ENCODE measurements around the gene CYP11A1. TPM values are rescaled to one million over a fixed set of nuclear protein-coding genes. Genes with fewer than 3 reads are reported as not detected.

The CYP11A1 gene
- total RNA-seq: 1 to 10 TPM in 4 of 6 donors, under 1 TPM in 1, not detected in 1; 0.91 to 8.4 (median 1.1) TPM

DNA sequence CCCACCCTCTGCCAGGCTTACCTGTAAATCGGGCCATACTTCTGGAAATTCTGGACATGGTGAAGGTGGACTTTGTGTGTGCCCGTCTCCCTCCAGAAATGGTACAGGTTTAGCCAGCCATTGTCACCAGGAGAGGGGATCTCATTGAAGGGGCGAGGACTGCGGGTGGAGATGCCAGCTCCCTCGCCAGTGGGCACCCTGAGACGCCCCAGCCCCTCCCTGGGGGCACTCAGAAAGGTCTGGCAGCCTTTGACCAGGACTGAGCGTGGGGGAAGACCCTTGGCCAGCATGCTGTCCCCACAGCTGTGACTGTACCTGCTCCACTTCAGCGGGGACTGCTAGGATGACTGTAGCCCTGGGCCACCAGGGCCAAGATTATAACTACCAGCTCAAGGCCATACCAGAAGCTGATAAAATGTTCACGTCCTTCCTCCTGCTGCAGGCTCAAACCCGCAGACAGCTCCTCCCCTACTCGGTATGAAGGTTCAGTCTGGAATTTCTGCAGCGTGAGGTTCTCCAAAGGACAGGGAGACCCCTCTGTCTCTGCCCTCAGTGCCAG lies at the start of gene CYP11A1:
TSS of gene CYP11A1 (minus strand) at position 351 of the 559 bp plus-strand sequence. CDS start at position 290, 61 bp downstream.
- Histone ChIP-seq H3K9me3 (no peaks in the 10 kb centered on the region), H3K4me1 (peaks cover 0 to 17% (median 11%) of the 10 kb centered on the region in 4 donors), H3K27me3 (no peaks in the 10 kb centered on the region), H3K36me3 (no peaks in the 10 kb centered on the region), H3K27ac (no peak within 1 kb of the TSS), H3K4me3 (peak within 1 kb of the TSS in 1 of 4 donors; percentile 69)
- DNase-seq (no peak), ATAC-seq (ENCODE audit: low FRiP score in 2 of 2) (no peak)
- TF ChIP-seq POLR2AphosphoS5 (IDR thresholded peaks at IDR 0.05) (no peak), POLR2A (IDR thresholded peaks at IDR 0.05) (no peak), EP300 (IDR thresholded peaks at IDR 0.05) (no peak)
- TF ChIP-seq, protein P1, sequence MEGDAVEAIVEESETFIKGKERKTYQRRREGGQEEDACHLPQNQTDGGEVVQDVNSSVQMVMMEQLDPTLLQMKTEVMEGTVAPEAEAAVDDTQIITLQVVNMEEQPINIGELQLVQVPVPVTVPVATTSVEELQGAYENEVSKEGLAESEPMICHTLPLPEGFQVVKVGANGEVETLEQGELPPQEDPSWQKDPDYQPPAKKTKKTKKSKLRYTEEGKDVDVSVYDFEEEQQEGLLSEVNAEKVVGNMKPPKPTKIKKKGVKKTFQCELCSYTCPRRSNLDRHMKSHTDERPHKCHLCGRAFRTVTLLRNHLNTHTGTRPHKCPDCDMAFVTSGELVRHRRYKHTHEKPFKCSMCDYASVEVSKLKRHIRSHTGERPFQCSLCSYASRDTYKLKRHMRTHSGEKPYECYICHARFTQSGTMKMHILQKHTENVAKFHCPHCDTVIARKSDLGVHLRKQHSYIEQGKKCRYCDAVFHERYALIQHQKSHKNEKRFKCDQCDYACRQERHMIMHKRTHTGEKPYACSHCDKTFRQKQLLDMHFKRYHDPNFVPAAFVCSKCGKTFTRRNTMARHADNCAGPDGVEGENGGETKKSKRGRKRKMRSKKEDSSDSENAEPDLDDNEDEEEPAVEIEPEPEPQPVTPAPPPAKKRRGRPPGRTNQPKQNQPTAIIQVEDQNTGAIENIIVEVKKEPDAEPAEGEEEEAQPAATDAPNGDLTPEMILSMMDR (IDR thresholded peaks at IDR 0.05): no peak
- WGBS, 2 donors: 86 to 89% methylated on average over 6 to 12 of the region's 12 CpGs

DNA sequence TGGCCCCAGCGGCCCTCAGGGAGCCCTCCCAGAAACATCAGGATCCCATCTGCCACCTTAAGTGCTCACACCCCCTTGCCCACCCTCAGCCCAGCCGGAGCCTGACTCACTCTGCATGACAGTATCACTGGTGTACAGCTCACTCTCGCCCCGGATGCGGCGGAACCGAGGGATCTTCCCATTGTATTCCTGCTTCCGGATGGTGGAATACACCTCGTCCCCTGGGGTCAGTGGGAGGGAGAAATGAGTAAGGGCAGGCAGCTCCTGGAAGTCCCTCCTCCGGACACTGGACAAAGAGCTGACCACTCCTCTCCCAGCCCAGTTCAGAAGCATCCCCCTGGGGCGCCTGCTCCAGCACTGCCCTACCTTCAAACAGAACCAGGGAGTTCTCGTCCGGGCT lies 49.8 kb upstream of the CYP11A1 start:
- WGBS, 2 donors: 70 to 96% methylated on average over 9 to 13 of the region's 13 CpGs
- H3K36me3 ChIP-seq: peaks cover 0 to 18% (median 1%) of the 10 kb centered on the region in 4 donors
- no peaks in the 10 kb centered on the region for H3K9me3 ChIP-seq
- H3K4me1 ChIP-seq: peaks cover 0 to 7% (median 3%) of the 10 kb centered on the region in 4 donors
- DNase-seq (no peak), ATAC-seq (ENCODE audit: low FRiP score in 2 of 2) (peak in 1 of 2 donors; percentile 64)
- TF ChIP-seq EP300 (IDR thresholded peaks at IDR 0.05): no peak
- TF ChIP-seq POLR2A (IDR thresholded peaks at IDR 0.05): no peak
- H3K27me3 ChIP-seq: no peaks in the 10 kb centered on the region
- H3K4me3 ChIP-seq: no peak overlapping the region
- H3K27ac ChIP-seq: no peak overlapping the region

DNA sequence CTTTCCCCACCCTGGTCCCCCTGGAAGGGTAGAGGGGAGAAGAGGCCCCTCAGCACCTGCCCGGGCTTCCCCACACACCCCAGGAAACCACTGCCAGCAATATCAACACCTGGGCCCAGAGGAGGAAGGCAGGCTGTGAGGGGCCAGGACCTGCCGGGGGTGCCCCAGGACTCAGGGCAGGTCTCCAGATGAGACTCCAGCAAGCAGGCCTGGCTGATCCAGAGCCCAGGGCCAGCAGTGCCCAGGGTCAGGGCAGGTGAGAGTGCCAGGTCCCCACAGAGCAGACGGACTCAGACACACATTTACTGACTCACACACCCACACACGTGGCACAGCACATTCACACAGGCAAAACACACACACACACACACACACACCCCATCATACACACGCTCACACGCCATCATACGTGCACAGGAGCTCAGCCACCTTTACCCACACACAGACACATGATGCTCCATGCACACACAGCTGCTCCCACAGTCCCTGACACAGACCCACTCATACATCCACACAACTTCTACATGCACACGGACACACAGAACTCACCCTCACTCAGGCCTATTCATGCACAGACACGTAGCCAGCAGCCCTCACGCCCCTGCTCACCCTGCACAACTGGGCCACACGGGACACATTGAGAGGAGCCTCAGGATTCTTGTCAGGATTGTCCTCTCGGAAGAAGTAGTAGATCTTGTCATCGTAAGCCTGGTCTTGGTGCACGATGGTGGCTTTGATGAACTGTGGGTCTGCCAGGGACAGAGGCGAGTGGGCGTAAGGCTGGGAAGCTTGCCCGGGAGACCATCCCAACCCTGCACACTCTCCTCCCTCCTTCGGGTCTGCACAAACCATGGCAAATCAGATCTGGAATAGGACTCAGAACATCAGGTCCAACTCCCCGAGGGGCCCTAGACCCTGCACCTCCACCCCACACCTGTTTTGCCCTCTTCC lies 48.8 kb upstream of the CYP11A1 start:
- peaks cover 0 to 23% (median 5%) of the 10 kb centered on the region in 4 donors for H3K36me3 ChIP-seq
- peak in 1 of 2 donors; percentile 56 for DNase-seq
- H3K27ac ChIP-seq: no peak overlapping the region
- ATAC-seq (ENCODE audit: low FRiP score in 2 of 2): no peak
- WGBS, 2 donors: 75 to 89% methylated on average over 8 to 19 of the region's 19 CpGs
- no peak overlapping the region for H3K4me3 ChIP-seq
- H3K4me1 ChIP-seq: peaks cover 0 to 7% (median 2%) of the 10 kb centered on the region in 4 donors
- no peaks in the 10 kb centered on the region for H3K9me3 ChIP-seq
- TF ChIP-seq POLR2AphosphoS5 (IDR thresholded peaks at IDR 0.05) (no peak), EP300 (IDR thresholded peaks at IDR 0.05) (no peak), POLR2A (IDR thresholded peaks at IDR 0.05) (no peak)
- TF ChIP-seq, protein P1 (IDR thresholded peaks at IDR 0.05): no peak
- no peaks in the 10 kb centered on the region for H3K27me3 ChIP-seq

DNA sequence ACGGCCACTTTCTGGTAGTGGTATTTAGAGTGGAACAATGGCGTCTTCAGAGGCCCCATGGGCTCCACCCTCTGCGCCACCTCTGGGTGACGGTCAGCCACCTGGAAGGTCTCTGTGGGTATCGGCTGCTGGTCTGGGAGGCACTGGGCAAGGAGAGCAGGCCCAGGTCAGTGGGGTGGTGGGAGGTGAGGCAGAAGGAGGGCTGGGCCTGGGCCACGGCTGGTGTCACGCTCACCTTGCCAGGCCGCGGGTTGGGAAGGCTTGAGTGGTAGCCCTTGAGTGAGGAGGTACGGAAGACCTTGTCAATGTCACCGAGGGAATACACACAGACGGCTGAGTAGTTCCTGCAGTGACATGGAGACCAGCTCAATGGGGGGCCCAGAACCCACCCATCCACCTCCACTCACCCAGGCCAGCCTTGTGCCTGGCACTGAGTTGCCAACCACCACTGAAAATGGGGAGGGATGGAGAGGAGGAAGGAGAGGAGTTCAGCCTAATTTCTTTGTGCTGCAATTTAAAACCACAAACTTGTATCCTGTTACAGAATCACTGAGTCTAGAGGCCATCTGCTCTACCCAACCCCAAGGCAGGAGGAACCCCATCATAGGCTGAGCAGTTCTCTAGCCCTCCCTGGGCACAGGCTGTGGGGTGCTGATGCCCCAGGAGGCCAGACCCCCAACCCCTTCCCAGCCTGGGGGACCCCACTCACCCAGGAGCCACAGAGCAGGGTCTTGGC lies 47.3 kb upstream of the CYP11A1 start:
- WGBS, 2 donors: 90 to 95% methylated on average over 9 to 12 of the region's 12 CpGs
- TF ChIP-seq, protein P1 (IDR thresholded peaks at IDR 0.05): no peak
- Histone ChIP-seq H3K27me3 (no peaks in the 10 kb centered on the region), H3K4me1 (peaks cover 0 to 2% (median 0%) of the 10 kb centered on the region in 4 donors), H3K9me3 (no peaks in the 10 kb centered on the region), H3K27ac (no peak overlapping the region), H3K36me3 (peaks cover 0 to 32% (median 11%) of the 10 kb centered on the region in 4 donors), H3K4me3 (no peak overlapping the region)
- peak in 1 of 2 donors; percentile 50 for DNase-seq
- no peak for ATAC-seq (ENCODE audit: low FRiP score in 2 of 2)

All from upper lobe of left lung (tissue), 6 donors.